IgD-negative memory B cell (primary cell): ENCODE results near the gene FOXK2. TPM values are rescaled to one million over a fixed set of nuclear protein-coding genes. Genes with fewer than 3 reads are reported as not detected.
A peak's percentile ranks its signal among the peaks of the same experiment; 100 is the strongest.
"Not testable (repeated sequence)": the region's sequence is repeated elsewhere in the genome, so short reads cannot be mapped to it uniquely, and the experiment has no call there.

Experiments
- H3K27ac Mint-ChIP-seq, 3 donors: one replicate each; pipeline ENCODE4 v1.8.0; 2020 to 2022; ENCODE audit warnings: mild to moderate bottlenecking in 3 of 3, mixed read lengths in 3 of 3, moderate library complexity in 1 of 3
- H3K27me3 Mint-ChIP-seq: one replicate; pipeline ENCODE4 v1.8.0; 2021; ENCODE audit warnings: mixed read lengths
- H3K36me3 Mint-ChIP-seq: one replicate; pipeline ENCODE4 v1.8.0; 2020; ENCODE audit warnings: mild to moderate bottlenecking, mixed read lengths
- H3K4me1 Mint-ChIP-seq, 3 donors: one replicate each; pipeline ENCODE4 v1.8.0; 2020 to 2022; ENCODE audit warnings: mixed read lengths in 3 of 3, mild to moderate bottlenecking in 1 of 3
- H3K4me3 Mint-ChIP-seq, 4 donors: one replicate each; pipeline ENCODE4 v1.8.0; 2020 to 2022; ENCODE audit warnings: mild to moderate bottlenecking in 4 of 4, mixed read lengths in 4 of 4, moderate library complexity in 3 of 4
- H3K9me3 Mint-ChIP-seq, 3 donors: one replicate each; pipeline ENCODE4 v1.8.0; 2020 to 2021; ENCODE audit warnings: mixed read lengths in 3 of 3, mild to moderate bottlenecking in 1 of 3
- polyA plus RNA-seq: library from polyadenylated mRNA; unstranded; fragments of 300-500 nt; fragmentation: Illumina TruSeq; gene quantifications from one replicate; pipeline ENCODE4 v1.2.3, GENCODE V29; 2021

The FOXK2 gene
- polyA plus RNA-seq, 1 donor from 2014 or later, result 5.8 TPM

GRCh38 chr17:82577300-82577699 is 57.8 kb downstream of the FOXK2 start:
- Mint-ChIP-seq H3K27ac (no peak overlapping the region), H3K27me3 (no peaks in the 10 kb centered on the region), H3K4me3 (no peak overlapping the region), H3K4me1 (no peaks in the 10 kb centered on the region), H3K36me3 (no peaks in the 10 kb centered on the region), H3K9me3 (no peaks in the 10 kb centered on the region)

GRCh38 chr17:82579969-82580368 is 60.4 kb downstream of the FOXK2 start:
- H3K4me3 Mint-ChIP-seq, H3K4me1 Mint-ChIP-seq, H3K9me3 Mint-ChIP-seq, H3K27me3 Mint-ChIP-seq, H3K36me3 Mint-ChIP-seq, H3K27ac Mint-ChIP-seq: not testable (repeated sequence)

- H3K27me3 Mint-ChIP-seq, result no peaks in the 10 kb centered on the region
- peaks cover 3% of the 10 kb centered on the region for H3K36me3 Mint-ChIP-seq
- no peaks in the 10 kb centered on the region for H3K9me3 Mint-ChIP-seq
- no peak overlapping the region for H3K4me3 Mint-ChIP-seq
- peaks cover 3 to 5% (median 5%) of the 10 kb centered on the region in 3 donors for H3K4me1 Mint-ChIP-seq
- H3K27ac Mint-ChIP-seq, result no peak overlapping the region
Observed at GRCh38 chr17:82582213-82582612, 62.7 kb downstream of the FOXK2 start.

- H3K4me1 Mint-ChIP-seq, result peaks cover 3 to 7% (median 6%) of the 10 kb centered on the region in 3 donors
- H3K4me3 Mint-ChIP-seq, result no peak overlapping the region
- peaks cover 3% of the 10 kb centered on the region for H3K36me3 Mint-ChIP-seq
- H3K27me3 Mint-ChIP-seq, result no peaks in the 10 kb centered on the region
- H3K9me3 Mint-ChIP-seq, result no peaks in the 10 kb centered on the region
- no peak overlapping the region for H3K27ac Mint-ChIP-seq
Observed at GRCh38 chr17:82582709-82583108, 63.2 kb downstream of the FOXK2 start.

DNA sequence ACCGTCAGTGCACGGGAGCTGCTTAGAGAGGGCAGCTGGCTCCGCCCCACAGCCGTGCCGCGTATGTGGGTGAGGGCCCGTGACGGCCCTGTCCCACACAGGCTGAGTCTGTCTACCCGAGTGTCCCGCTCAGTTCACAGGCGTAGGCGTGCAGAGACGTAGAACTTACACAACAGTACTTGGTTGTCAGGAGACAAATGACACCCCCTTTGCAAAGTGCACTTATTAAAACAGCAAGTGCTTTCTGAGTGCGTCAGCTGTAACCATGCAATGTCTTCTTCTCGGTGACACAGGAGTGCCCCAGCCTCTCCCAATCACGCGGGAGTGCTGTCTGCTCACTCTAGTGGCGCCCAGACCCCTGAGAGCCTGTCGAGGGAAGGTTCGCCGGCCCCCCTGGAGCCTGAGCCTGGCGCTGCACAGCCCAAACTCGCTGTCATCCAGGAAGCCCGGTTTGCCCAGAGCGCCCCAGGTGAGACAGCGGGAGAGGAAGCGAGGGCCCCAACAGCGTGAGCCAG is 64.2 kb downstream of the FOXK2 start:
- Mint-ChIP-seq H3K4me3 (peak overlapping the region in 1 of 4 donors; percentile 25), H3K27me3 (no peaks in the 10 kb centered on the region), H3K9me3 (no peaks in the 10 kb centered on the region), H3K36me3 (peaks cover 3% of the 10 kb centered on the region), H3K4me1 (peaks cover 3 to 7% (median 6%) of the 10 kb centered on the region in 3 donors), H3K27ac (peak overlapping the region in 2 of 3 donors; percentile 23 to 35)

- H3K36me3 Mint-ChIP-seq, H3K9me3 Mint-ChIP-seq, H3K27me3 Mint-ChIP-seq, H3K4me3 Mint-ChIP-seq: not testable (repeated sequence)
- Mint-ChIP-seq H3K4me1 (peaks cover 3 to 12% (median 6%) of the 10 kb centered on the region in 3 donors), H3K27ac (peak overlapping the region in 1 of 3 donors; percentile 77)
Observed at GRCh38 chr17:82585935-82586575, 66.5 kb downstream of the FOXK2 start.

- Mint-ChIP-seq H3K4me3 (peak overlapping the region in 1 of 4 donors; percentile 17), H3K4me1 (peaks cover 3 to 12% (median 6%) of the 10 kb centered on the region in 3 donors), H3K27me3 (no peaks in the 10 kb centered on the region), H3K9me3 (no peaks in the 10 kb centered on the region), H3K36me3 (peaks cover 3% of the 10 kb centered on the region), H3K27ac (peak overlapping the region in 2 of 3 donors; percentile 72 to 91)
Observed at GRCh38 chr17:82586576-82587233, 67.2 kb downstream of the FOXK2 start.

DNA sequence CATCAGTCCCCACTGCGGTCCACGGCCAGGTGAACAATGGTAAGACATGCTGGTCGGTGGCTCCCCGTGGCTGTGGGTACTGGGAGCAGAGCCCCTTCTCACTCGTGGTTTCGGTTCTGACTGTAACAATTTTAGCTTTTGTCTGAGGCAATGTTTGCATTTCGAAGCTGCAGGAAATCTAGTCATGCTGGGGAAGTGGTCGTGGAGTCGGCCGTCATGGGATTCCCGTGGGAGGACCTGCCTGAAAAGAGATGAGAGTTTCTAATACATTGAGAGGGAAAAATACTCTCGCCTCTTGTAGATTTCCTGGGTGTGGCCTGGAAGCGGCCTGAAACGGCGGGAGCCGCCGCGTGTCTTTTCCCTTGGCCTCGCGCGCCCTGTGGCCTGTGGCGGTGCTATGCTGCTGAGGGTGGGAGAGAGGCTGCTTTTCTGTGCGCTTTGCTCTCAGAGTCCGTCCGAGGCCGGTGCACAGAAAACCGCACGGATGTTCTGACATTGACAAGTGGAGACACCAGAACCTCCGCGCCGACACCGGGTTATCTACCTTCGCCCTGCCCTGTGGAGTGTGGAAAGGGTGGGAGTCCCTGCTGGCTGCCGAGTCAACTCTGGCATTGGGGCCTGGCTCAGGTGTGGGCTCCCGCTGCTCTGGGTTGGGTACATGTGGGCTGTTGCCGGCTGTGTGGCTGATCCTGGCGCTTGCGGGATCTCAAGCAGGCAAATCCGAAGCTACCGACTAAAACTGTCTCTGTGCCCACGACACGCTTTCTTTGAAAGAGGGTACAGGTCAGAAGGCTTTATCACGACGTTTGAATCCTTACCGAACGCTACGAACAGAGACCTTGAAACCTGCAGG is 67.9 kb downstream of the FOXK2 start:
- peaks cover 3% of the 10 kb centered on the region for H3K36me3 Mint-ChIP-seq
- peak overlapping the region in 2 of 4 donors; percentile 3 to 17 for H3K4me3 Mint-ChIP-seq
- peak overlapping the region in 2 of 3 donors; percentile 72 to 91 for H3K27ac Mint-ChIP-seq
- peaks cover 7 to 14% (median 9%) of the 10 kb centered on the region in 3 donors for H3K4me1 Mint-ChIP-seq
- H3K9me3 Mint-ChIP-seq, result no peaks in the 10 kb centered on the region
- no peaks in the 10 kb centered on the region for H3K27me3 Mint-ChIP-seq

DNA sequence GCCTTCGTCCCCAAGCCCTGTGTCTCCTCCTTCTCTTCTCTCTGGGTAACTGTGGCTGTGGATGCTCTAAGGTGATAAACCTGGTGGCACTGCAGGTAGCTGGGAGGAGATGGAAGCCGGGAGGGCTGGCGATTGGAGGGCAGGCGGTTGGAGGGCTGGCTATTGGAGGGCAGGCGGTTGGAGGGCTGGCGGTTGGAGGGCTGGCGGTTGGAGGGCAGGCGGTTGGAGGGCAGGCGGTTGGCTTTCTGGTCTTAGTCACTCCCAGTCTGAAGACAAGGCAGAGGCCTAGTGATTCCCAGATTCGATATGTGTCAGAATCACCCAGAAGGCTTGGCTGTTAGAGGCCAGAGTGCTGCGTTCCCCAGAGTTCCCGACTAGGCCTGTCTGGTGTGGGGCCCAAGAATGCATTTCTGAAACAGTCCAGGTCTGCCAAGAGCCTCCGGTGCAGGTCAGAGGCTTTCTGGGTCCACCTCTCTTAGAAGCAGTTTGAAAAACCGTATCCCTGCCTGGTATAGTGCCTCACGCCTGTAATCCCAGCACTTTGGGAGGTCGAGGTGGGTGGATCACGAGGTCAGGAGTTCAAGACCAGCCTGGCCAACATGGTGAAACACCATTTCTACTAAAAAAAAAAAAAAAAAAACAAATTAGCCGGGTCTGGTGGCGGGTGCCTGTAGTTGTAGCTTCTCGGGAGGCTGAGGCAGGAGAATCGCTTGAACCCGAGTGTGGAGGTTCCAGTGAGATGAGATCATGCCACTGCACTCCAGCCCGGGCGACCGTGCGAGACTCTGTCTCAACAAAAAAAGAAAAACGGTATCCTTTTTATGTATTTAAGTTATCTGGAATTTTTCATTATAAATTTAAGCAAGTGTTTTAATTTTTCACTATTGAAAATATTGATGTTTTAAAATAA is 69.0 kb downstream of the FOXK2 start:
- Mint-ChIP-seq H3K4me3 (no peak overlapping the region), H3K4me1 (peaks cover 11 to 19% (median 14%) of the 10 kb centered on the region in 3 donors), H3K27me3 (no peaks in the 10 kb centered on the region), H3K27ac (peak overlapping the region in 1 of 3 donors; percentile 32), H3K36me3 (peaks cover 3% of the 10 kb centered on the region), H3K9me3 (no peaks in the 10 kb centered on the region)

- Mint-ChIP-seq H3K36me3 (peaks cover 3% of the 10 kb centered on the region), H3K27ac (no peak overlapping the region), H3K9me3 (no peaks in the 10 kb centered on the region), H3K4me3 (no peak overlapping the region), H3K4me1 (peaks cover 19 to 21% (median 19%) of the 10 kb centered on the region in 3 donors), H3K27me3 (no peaks in the 10 kb centered on the region)
Observed at GRCh38 chr17:82589851-82590180, 70.3 kb downstream of the FOXK2 start.

- Mint-ChIP-seq H3K9me3 (no peaks in the 10 kb centered on the region), H3K4me1 (peaks cover 19 to 23% (median 21%) of the 10 kb centered on the region in 3 donors), H3K36me3 (peaks cover 3% of the 10 kb centered on the region), H3K4me3 (no peak overlapping the region), H3K27ac (peak overlapping the region; percentile 41 to 72 (median 59)), H3K27me3 (no peaks in the 10 kb centered on the region)
Observed at GRCh38 chr17:82590216-82590615, 70.7 kb downstream of the FOXK2 start.

GRCh38 chr17:82590881-82591539 is 71.5 kb downstream of the FOXK2 start:
- peaks cover 3% of the 10 kb centered on the region for H3K36me3 Mint-ChIP-seq
- H3K4me1 Mint-ChIP-seq, result peaks cover 19 to 25% (median 24%) of the 10 kb centered on the region in 3 donors
- H3K4me3 Mint-ChIP-seq, result no peak overlapping the region
- no peaks in the 10 kb centered on the region for H3K9me3 Mint-ChIP-seq
- peak overlapping the region in 2 of 3 donors; percentile 88 to 96 for H3K27ac Mint-ChIP-seq
- H3K27me3 Mint-ChIP-seq, result no peaks in the 10 kb centered on the region

DNA sequence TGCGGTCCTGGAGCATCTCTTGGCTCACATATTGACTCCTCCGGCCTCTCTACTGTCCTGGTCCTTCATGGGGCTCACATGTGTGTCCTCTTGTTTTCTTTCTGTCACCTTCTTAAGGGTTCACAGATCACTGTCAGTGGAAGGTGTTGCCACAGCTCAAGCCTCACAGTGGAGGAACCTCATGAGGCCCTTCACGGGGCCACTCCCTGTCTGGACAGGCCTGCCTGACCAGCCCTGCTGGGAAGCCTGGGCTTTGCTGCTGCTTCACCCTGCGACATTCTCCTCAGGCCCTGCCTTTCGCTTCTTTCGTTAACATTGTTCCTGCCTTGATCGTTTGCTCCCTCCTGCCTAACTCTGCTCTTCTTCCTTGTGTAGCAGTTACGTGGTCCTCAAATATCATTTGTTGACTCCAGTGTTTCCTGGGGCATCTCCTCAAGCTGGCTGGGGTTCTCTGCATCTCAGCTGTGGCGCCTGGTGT is 72.8 kb downstream of the FOXK2 start:
- H3K27ac Mint-ChIP-seq, result peak overlapping the region; percentile 88 to 96 (median 88)
- H3K36me3 Mint-ChIP-seq, result no peaks in the 10 kb centered on the region
- peaks cover 12 to 24% (median 23%) of the 10 kb centered on the region in 3 donors for H3K4me1 Mint-ChIP-seq
- no peaks in the 10 kb centered on the region for H3K27me3 Mint-ChIP-seq
- H3K4me3 Mint-ChIP-seq, result peak overlapping the region in 2 of 4 donors; percentile 58 to 94
- H3K9me3 Mint-ChIP-seq, result no peaks in the 10 kb centered on the region
